Endothelial cell of umbilical vein (primary cell): ENCODE results near the gene TRIM59. TPM values are rescaled to one million over a fixed set of nuclear protein-coding genes. Genes with fewer than 3 reads are reported as not detected.
"Not testable (repeated sequence)": the region's sequence is repeated elsewhere in the genome, so short reads cannot be mapped to it uniquely, and the experiment has no call there.

Source experiments
- BruUV-seq: library from RNA; stranded (reverse); fragments of 400-500 nt; replicated peaks from 2 replicates; lab custom pipeline; 2021; lab: Mats Ljungman, UMichigan
- CTCF ChIA-PET: fragments of 300-600, 350-600 bp; sonication (Branson Sonifier 250); formaldehyde crosslinking; loops from one replicate; lab custom pipeline; 2021; ENCODE audit warnings: antibody characterized with exemption, inconsistent platforms; lab: Charles Lee
- POLR2A ChIA-PET: fragments of 300-600, 350-600 bp; sonication (Branson Sonifier 250); formaldehyde crosslinking; loops from one replicate; lab custom pipeline; 2021; ENCODE audit warnings: antibody characterized with exemption, inconsistent platforms; lab: Charles Lee
- DNase-seq: peaks from one replicate; pipeline ENCODE4 v3.0.0-alpha.2; 2011; ENCODE audit warnings: low read depth, low spot score
- FAIRE-seq: peaks from 2 replicates; lab custom pipeline; 2011; peaks lifted over from hg19 to GRCh38; lab: Jason Lieb, UNC
- H2AFZ ChIP-seq: 2 replicates; pipeline ENCODE4 v1.6.0; 2012; ENCODE audit warnings: low read depth, low read length, control low read depth, inconsistent platforms
- H3K27ac ChIP-seq: 2 replicates; pipeline ENCODE4 v1.5.1; 2011; ENCODE audit warnings: low read depth, mild to moderate bottlenecking, control low read depth, low read length, moderate library complexity; ENCODE audit not compliant: insufficient read depth
- H3K27me3 ChIP-seq, 2 experiments: 2 replicates each; pipeline versions ENCODE4 v1.6.0 to v1.6.1; 2011; ENCODE audit warnings: low read length in 2 of 2, mixed read lengths in 1 of 2; ENCODE audit not compliant: control insufficient read depth in 2 of 2, insufficient read depth in 2 of 2
- H3K36me3 ChIP-seq, 2 experiments: 2 replicates in 1 of 2; 3 replicates in 1 of 2; pipeline ENCODE4 v1.5.1; 2011; ENCODE audit warnings: low read length in 2 of 2, mild to moderate bottlenecking in 1 of 2, moderate library complexity in 1 of 2; ENCODE audit not compliant: control insufficient read depth in 2 of 2, insufficient read depth in 2 of 2; ENCODE audit errors: extremely low read depth in 1 of 2
- H3K4me1 ChIP-seq: 3 replicates; pipeline ENCODE4 v1.5.1; 2011; ENCODE audit warnings: mild to moderate bottlenecking, low read length; ENCODE audit not compliant: control insufficient read depth, insufficient read depth; ENCODE audit errors: extremely low read depth
- H3K4me2 ChIP-seq: 2 replicates; pipeline ENCODE4 v1.6.1; 2011; ENCODE audit warnings: low read length, control low read depth, mixed read lengths; ENCODE audit not compliant: insufficient read depth
- H3K4me3 ChIP-seq, 3 experiments: fragments of 200-600 bp in 1 of 3; sonication (generic), shearing (Covaris generic) in 1 of 3; replicated peaks in 1 of 3; 2 replicates each; pipeline ENCODE4 v1.5.1; 2011 to 2016; ENCODE audit warnings: control low read depth in 3 of 3, low read length in 3 of 3, mild to moderate bottlenecking in 2 of 3, inconsistent platforms in 1 of 3, low read depth in 1 of 3, moderate library complexity in 1 of 3; ENCODE audit not compliant: insufficient read depth in 1 of 3
- H3K79me2 ChIP-seq: 2 replicates; pipeline ENCODE4 v1.6.0; 2012; ENCODE audit warnings: low read length, inconsistent platforms; ENCODE audit not compliant: control insufficient read depth, insufficient read depth
- H3K9ac ChIP-seq: replicated peaks from 2 replicates; pipeline ENCODE3; 2011; ENCODE audit warnings: low read length, control low read depth; ENCODE audit not compliant: insufficient read depth; ENCODE audit errors: extremely low read depth
- H3K9me1 ChIP-seq: replicated peaks from 3 replicates; pipeline ENCODE4 v1.6.0; 2011; ENCODE audit warnings: mild to moderate bottlenecking, low read length; ENCODE audit not compliant: control insufficient read depth, insufficient read depth; ENCODE audit errors: extremely low read depth
- H3K9me3 ChIP-seq: replicated peaks from 2 replicates; pipeline ENCODE4 v1.5.1; 2012; ENCODE audit warnings: low read length, inconsistent platforms; ENCODE audit not compliant: control insufficient read depth, insufficient read depth
- H4K20me1 ChIP-seq: replicated peaks from 2 replicates; pipeline ENCODE3; 2011; ENCODE audit warnings: mild to moderate bottlenecking, low read length; ENCODE audit not compliant: control insufficient read depth, insufficient read depth; ENCODE audit errors: extremely low read depth
- CTCF ChIP-seq, 2 donors: IDR thresholded peaks; 1 replicate in 1 of 2; 2 replicates in 1 of 2; pipeline ENCODE4 v1.5.1; 2011; ENCODE audit warnings: low read length in 2 of 2, mild to moderate bottlenecking in 2 of 2, moderate library complexity in 2 of 2, control low read depth in 1 of 2, inconsistent platforms in 1 of 2, low read depth in 1 of 2; ENCODE audit not compliant: insufficient read depth in 1 of 2; ENCODE audit errors: extremely low read depth in 1 of 2
- FOS ChIP-seq: IDR thresholded peaks from 2 replicates; pipeline ENCODE4 v1.6.1; 2011; ENCODE audit warnings: mild to moderate bottlenecking, low read length, moderate library complexity, borderline replicate concordance; ENCODE audit not compliant: insufficient read depth
- JUN ChIP-seq: IDR thresholded peaks from 2 replicates; pipeline ENCODE4 v1.6.1; 2011; ENCODE audit warnings: borderline replicate concordance, low read depth; ENCODE audit not compliant: insufficient read length, insufficient read depth
- POLR2AphosphoS5 ChIP-seq: IDR thresholded peaks from 2 replicates; pipeline ENCODE4 v1.6.1; 2012; ENCODE audit warnings: low read depth, mild to moderate bottlenecking, control low read depth, low read length, moderate library complexity; ENCODE audit not compliant: insufficient read depth
- dilution Hi-C: fragments of 300-500 bp; cut with MboI; formaldehyde crosslinking; loops from one replicate; pipeline ENCODE4 v1.15.0; 2019; ENCODE audit warnings: low sequenced_read_pairs; ENCODE audit not compliant: extremely low pct_ligation_motif_present
- intact Hi-C: fragments of 100-400 bp; cut with micrococcal nuclease; formaldehyde crosslinking; loops from one replicate; pipeline ENCODE4 v1.10.0; 2022
- polyA plus RNA-seq, 4 experiments: library from polyadenylated mRNA; depleted of rRNA in 3 of 4; stranded (reverse) in 3 of 4; unstranded in 1 of 4; fragments of >200 nt; gene quantifications; 2 replicates each; pipeline versions ENCODE4 v1.2.1 to v1.2.3, GENCODE V29; 2011 to 2012; ENCODE audit warnings: missing spikeins in 1 of 4
- total RNA-seq: library from RNA; stranded (reverse); gene quantifications from 2 replicates; pipeline ENCODE4 v1.2.3, GENCODE V29; 2021
- TF ChIP-seq, protein P1 (sequence below): IDR thresholded peaks from 2 replicates; pipeline ENCODE4 v1.6.1; 2011; ENCODE audit not compliant: insufficient read depth, insufficient read length

The TRIM59 gene
- total and polyA plus RNA-seq, 2 donors (not counting 3 experiments of a cell fraction or from before 2014, with no cell fraction given), result 6.8 to 33.0 TPM

DNA sequence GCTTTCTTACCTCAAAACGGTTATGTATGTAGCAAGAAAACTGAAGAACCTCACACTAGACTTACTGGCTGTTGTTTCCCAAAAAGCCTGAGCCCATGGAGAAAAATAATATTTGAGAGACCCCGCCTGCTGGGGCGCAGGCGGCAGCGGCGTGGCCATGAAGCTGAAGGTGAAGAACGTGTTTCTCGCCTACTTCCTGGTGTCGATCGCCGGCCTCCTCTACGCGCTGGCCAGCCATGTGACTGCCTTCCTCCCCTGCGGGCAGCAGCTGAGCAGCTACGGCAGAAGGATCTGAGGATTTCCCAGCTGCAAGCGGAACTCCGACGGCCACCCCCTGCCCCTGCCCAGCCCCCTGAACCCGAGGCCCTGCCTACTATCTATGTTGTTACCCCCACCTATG, 2.7 kb upstream of the TRIM59 start:
- POLR2A ChIA-PET, H3K9ac ChIP-seq, dilution Hi-C loops, H3K27ac ChIP-seq, H3K9me1 ChIP-seq, DNase-seq, H3K4me2 ChIP-seq, H4K20me1 ChIP-seq, H3K9me3 ChIP-seq, H3K36me3 ChIP-seq, FAIRE-seq, BruUV-seq, H3K27me3 ChIP-seq, intact Hi-C loops, H2AFZ ChIP-seq, H3K4me3 ChIP-seq: not testable (repeated sequence)
- Histone ChIP-seq H3K79me2 (peaks cover 22% of the 10 kb centered on the region), H3K4me1 (peaks cover 20% of the 10 kb centered on the region)
- CTCF ChIA-PET, result interaction anchor here (1.9 kb wide), 1 partner anchor 13 kb away, joined by 7 read pairs; no protein-coding TSS in a partner anchor

- H3K79me2 ChIP-seq, result peaks cover 28% of the 10 kb centered on the region
- H3K4me1 ChIP-seq, result peaks cover 21% of the 10 kb centered on the region
- DNase-seq, result no peak
- dilution Hi-C loops (no loop called here), intact Hi-C loops (no loop called here)
- no peaks in the 10 kb centered on the region for H3K27me3 ChIP-seq
- ChIA-PET POLR2A (no interaction called here), CTCF (interaction anchor here (1.2 to 1.9 kb wide), 2 partner anchors 11 to 13 kb away, joined by 4 to 7 read pairs; no protein-coding TSS in a partner anchor)
- FAIRE-seq, result no peak
- BruUV-seq, result no TSS peak
- H4K20me1 ChIP-seq, result no peaks in the 10 kb centered on the region
- H3K27ac ChIP-seq, result no peak overlapping the region
- H3K4me3 ChIP-seq, result no peak overlapping the region
- H3K9ac ChIP-seq, result no peak overlapping the region
- H3K9me1 ChIP-seq, result no peaks in the 10 kb centered on the region
- no peaks in the 10 kb centered on the region for H3K9me3 ChIP-seq
- no peak for TF ChIP-seq CTCF (IDR thresholded peaks at IDR 0.05; ENCODE audit: extremely low read depth in 1 of 2, insufficient read depth in 1 of 2, low read depth in 1 of 2, low read length in 2 of 2)
- TF ChIP-seq JUN, result no peak
- TF ChIP-seq, protein P1, sequence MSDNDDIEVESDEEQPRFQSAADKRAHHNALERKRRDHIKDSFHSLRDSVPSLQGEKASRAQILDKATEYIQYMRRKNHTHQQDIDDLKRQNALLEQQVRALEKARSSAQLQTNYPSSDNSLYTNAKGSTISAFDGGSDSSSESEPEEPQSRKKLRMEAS, result no peak
- no peak for TF ChIP-seq FOS
- TF ChIP-seq POLR2AphosphoS5, result no peak
- no peaks in the 10 kb centered on the region for H3K36me3 ChIP-seq
- no peak overlapping the region for H2AFZ ChIP-seq
- no peak overlapping the region for H3K4me2 ChIP-seq
These were observed 2.0 kb upstream of the TRIM59 start for GRCh38 chr3:160451602-160452001.
